ENCODE results near the gene TSPAN1.

The TSPAN1 gene

DNA sequence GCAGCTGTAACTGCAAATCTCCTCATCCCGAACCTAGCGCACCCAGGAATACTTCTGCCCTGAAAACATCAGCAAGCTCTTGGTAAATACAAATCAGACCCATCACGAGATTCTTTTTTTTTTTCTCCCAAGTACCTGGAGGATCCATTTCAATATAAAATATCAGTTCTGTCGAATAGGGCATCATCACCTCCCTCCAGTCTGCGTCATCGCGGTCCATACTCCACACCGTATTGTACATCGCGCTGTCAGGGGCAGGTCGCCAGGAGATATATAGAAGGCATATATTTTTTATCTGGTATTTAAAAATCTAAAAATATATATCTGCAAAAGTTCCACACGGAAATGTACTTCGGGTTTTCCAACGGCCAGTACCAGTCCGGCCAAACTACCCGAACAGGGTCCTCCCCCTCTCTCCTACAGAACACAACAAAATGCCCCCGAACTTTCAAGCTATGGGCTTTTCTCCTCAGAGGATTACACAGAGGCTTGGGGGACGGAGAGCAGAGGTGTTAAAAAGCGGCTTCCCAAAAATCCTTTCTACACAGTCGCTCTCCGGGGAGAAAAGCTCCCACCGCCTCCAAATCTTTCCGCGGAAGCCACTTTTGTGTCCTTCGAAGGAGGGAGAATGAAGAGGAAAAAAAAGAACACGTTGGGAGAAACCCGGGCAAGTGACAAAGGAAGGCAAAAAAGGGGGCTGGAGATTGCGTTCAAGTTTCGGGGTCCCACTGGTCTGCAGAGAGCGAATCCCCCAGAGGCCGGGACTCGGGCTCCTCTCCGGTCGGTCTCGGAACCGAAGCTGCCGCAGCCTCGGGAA lies 43.0 kb upstream of the TSPAN1 start:
- Histone ChIP-seq H3K36me3 (peaks cover 7% of the 10 kb centered on the region; the same call in 1 of the 2 replicates), H3K27me3 (ENCODE audit: insufficient read depth, low read depth, severe bottlenecking) (no peaks in the 10 kb centered on the region), H3K4me3 (ENCODE audit: low read depth, low read length) (peak overlapping the region; percentile 78), H3K27ac (peak overlapping the region; percentile 100), H3K9me3 (ENCODE audit: severe bottlenecking) (no peaks in the 10 kb centered on the region)
- no peak for DNase-seq
- TF ChIP-seq, protein P1, sequence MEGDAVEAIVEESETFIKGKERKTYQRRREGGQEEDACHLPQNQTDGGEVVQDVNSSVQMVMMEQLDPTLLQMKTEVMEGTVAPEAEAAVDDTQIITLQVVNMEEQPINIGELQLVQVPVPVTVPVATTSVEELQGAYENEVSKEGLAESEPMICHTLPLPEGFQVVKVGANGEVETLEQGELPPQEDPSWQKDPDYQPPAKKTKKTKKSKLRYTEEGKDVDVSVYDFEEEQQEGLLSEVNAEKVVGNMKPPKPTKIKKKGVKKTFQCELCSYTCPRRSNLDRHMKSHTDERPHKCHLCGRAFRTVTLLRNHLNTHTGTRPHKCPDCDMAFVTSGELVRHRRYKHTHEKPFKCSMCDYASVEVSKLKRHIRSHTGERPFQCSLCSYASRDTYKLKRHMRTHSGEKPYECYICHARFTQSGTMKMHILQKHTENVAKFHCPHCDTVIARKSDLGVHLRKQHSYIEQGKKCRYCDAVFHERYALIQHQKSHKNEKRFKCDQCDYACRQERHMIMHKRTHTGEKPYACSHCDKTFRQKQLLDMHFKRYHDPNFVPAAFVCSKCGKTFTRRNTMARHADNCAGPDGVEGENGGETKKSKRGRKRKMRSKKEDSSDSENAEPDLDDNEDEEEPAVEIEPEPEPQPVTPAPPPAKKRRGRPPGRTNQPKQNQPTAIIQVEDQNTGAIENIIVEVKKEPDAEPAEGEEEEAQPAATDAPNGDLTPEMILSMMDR (IDR thresholded peaks at IDR 0.05; ENCODE audit: low read depth, low read length): no peak

DNA sequence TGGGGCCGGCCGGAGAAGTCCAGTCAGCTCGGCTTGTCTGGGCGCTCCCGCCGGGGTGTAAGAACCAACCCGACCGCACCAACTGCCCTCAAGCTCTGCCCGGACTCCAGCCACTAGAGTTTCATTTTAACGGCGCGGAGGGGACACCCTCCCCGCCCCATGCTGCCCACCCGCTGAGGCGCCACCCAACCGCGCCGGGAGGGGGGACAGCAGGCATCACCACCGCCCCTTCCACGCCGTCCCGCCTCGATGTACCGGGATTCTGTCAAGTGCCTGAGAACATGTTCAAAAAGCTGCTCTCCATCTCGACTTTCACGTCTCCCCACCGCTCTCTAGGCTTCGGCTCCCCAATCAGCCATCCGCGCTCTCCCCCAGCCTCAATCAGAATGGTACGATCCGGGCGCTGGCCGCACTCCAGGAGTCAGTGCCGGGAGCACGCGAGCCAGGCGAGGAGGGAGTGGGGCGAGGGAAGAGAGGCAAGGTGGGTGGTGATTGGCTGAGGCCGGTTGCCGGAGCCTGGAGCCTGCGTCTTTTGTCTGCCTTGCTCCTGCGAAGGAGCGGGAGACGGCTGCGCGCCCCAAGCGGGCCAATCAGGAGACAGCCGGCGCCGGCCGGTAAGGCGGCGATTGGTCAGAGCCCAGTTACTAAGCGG lies 42.2 kb upstream of the TSPAN1 start, which contains the start of gene PIK3R3:
Gene PIK3R3 (minus strand): TSS at position 101 of the 652 bp plus-strand sequence. CDS start 677 bp downstream, outside the sequence.
- TF ChIP-seq, protein P1 (IDR thresholded peaks at IDR 0.05; ENCODE audit: low read depth, low read length): no peak
- H3K36me3 ChIP-seq: peaks cover 5% of the 10 kb centered on the region; the same call in 1 of the 2 replicates
- peak within 1 kb of the TSS; percentile 100 for H3K27ac ChIP-seq
- H3K4me3 ChIP-seq (ENCODE audit: low read depth, low read length): peak within 1 kb of the TSS; percentile 78
- no peaks in the 10 kb centered on the region for H3K27me3 ChIP-seq (ENCODE audit: insufficient read depth, low read depth, severe bottlenecking)
- DNase-seq: peak; percentile 99
- H3K9me3 ChIP-seq (ENCODE audit: severe bottlenecking): no peaks in the 10 kb centered on the region

DNA sequence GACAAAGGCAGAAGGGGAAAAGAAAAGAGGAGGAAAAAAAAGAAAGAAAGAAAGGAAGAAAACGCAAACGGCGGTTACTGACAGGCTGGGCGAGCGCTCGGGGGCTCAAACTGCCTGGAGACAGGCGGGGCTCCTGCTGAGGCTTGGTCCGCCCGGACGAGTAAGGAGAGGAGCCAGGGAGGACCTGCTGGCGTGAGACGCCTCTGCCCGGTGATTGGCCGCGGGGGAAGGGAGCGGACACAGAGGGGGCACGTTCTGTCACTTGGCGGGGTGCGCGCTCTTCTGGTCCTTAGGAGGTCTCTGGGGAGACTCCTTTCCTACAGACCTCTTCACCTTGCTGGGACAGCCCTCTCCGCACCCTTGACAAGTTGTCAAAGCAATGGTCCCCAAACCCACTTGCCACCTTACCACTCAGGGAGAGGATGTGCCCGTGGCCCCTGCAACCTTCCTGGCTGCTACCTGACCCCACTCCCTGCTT lies 41.7 kb upstream of the TSPAN1 start:
- Histone ChIP-seq H3K4me3 (ENCODE audit: low read depth, low read length) (peak overlapping the region; percentile 71), H3K9me3 (ENCODE audit: severe bottlenecking) (no peaks in the 10 kb centered on the region), H3K27ac (peak overlapping the region; percentile 100), H3K36me3 (no peaks in the 10 kb centered on the region), H3K27me3 (ENCODE audit: insufficient read depth, low read depth, severe bottlenecking) (no peaks in the 10 kb centered on the region)
- peak; percentile 81 for DNase-seq
- TF ChIP-seq, protein P1 (IDR thresholded peaks at IDR 0.05; ENCODE audit: low read depth, low read length): no peak

DNA sequence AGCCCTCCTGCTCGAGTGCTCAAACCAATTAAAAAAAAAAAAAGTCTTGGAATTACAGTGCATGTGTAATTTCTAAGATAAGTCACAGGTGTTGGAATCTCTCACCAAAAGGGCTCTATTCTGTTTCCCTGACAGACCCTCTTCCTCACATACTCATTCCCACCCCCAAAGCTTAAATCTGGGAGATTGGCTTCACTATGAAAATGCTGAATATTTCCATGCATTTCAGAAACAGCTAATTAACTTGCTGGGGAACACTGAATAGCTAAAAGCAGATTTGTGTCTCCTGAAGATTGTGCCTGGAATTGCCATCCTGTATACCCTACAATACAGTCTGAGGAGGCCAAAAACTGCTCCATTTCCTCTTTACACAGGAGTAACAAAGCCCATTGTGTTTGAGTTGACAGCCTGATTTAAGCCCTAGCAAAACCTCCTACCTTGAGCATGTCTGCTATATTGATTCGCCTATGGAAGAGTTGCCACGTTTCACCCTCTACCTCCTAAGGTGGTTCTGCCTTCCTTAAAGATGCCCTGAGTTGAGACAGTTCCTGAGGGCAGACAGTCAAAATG lies 41.0 kb upstream of the TSPAN1 start:
- DNase-seq: no peak

DNA sequence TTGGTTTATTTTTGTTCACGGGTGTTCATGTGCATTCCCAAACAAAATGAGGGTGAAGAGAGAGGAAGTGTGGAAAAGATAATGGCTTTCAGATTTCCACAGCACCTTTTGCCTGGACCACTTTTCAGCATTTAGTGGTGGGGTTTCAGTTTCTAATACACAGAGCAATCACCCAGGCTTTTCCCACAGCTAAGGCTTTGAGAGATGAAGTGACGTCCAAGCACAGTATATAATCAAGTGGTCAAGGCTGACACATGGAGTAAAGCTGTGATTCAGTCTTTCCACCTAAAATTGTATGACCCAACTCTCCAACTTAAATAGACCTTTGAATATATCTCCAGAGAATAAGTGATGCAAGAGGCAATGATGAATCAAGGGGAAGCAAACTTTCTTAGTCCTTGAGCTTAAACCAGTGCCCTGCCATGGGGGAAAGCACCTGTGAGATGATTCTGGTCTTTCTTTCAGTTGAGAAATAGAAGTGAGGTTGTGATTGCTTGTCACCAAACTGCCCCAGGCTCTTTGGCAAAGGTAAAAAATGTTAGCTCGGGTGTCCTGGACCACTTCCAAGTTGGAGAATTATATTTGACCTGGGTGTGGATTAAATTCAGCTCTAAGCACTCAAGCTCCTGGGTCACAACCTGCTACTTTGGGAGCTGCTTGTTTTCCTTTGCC lies 40.1 kb upstream of the TSPAN1 start:
- no peak overlapping the region for H3K4me3 ChIP-seq (ENCODE audit: low read depth, low read length)
- TF ChIP-seq, protein P1 (IDR thresholded peaks at IDR 0.05; ENCODE audit: low read depth, low read length): no peak
- no peaks in the 10 kb centered on the region for H3K36me3 ChIP-seq
- H3K27ac ChIP-seq: peak overlapping the region; percentile 100
- no peaks in the 10 kb centered on the region for H3K9me3 ChIP-seq (ENCODE audit: severe bottlenecking)
- no peaks in the 10 kb centered on the region for H3K27me3 ChIP-seq (ENCODE audit: insufficient read depth, low read depth, severe bottlenecking)
- DNase-seq: no peak

More for the DNA sequence above, 41.0 kb upstream of the TSPAN1 start:
- H3K36me3 ChIP-seq: no peaks in the 10 kb centered on the region
- H3K4me3 ChIP-seq (ENCODE audit: low read depth, low read length): peak overlapping the region; percentile 71
- no peaks in the 10 kb centered on the region for H3K27me3 ChIP-seq (ENCODE audit: insufficient read depth, low read depth, severe bottlenecking)
- peak overlapping the region; percentile 100 for H3K27ac ChIP-seq
- no peaks in the 10 kb centered on the region for H3K9me3 ChIP-seq (ENCODE audit: severe bottlenecking)
- TF ChIP-seq, protein P1 (IDR thresholded peaks at IDR 0.05; ENCODE audit: low read depth, low read length): no peak
